ENCODE data around the gene SMG1.

DNA sequence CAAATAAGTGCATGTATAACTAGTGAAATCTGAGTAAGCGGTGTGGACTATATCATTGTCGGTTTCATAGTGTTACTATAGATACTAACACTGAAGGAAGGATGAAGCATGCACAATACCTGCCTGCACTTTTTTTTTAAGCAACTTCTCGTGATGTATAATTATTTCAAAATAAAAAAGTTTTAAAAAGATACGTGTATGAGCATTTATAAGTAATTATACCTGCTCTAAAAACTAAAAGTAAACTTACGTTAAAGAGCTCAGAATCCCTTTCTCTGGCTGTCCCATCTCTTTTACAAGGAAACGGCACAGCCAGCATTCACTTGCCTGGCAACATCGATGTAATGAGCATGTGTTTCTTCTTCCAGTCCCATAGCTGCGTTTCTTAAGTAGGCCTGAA lies 93.6 kb downstream of the SMG1 start:
- TF ChIP-seq CTCF (IDR thresholded peaks at IDR 0.05; ENCODE audit: insufficient read depth, low read length, poor library complexity, severe bottlenecking) (no peak), EZH2phosphoT487 (conservative IDR thresholded peaks at IDR 0.05; ENCODE audit: low read length) (no peak)

All from SU-DHL-6 (cell line).